GOT3 (cell line): Measurements from ENCODE around the gene CCR6.
"Not testable (repeated sequence)": the region's sequence is repeated elsewhere in the genome, so short reads cannot be mapped to it uniquely, and the experiment has no call there.

Source experiments
- DNase-seq: peaks from one replicate; lab custom pipeline; 2025; ENCODE audit warnings: mixed read lengths; lab: John Stamatoyannopoulos, UW

The CCR6 gene

GRCh38 chr6:167169867-167170266 is 47.0 kb downstream of the CCR6 start:
- DNase-seq, result not testable (repeated sequence)

- not testable (repeated sequence) for DNase-seq
Measured at GRCh38 chr6:167171300-167171699, 48.4 kb downstream of the CCR6 start.

DNA sequence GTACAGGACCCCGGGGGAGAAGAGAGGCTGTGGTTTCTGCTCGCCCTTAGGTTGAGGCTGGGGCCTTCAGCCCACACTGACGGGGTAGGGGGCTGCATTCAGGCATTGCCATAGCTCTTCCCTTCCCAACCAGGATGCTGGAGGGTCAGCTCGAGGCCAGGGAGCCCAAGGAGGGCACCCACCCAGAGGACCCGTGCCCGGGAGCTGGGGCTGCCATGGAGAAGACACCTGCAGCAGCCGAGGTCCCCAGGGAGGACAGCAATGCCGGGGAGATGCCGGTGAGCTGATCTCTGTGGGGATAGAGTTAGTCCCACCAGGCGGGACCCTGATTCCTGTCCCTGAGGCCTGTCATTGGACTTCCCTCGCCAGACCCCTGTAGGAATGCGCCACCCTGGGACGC is 49.1 kb downstream of the CCR6 start:
- not testable (repeated sequence) for DNase-seq

DNA sequence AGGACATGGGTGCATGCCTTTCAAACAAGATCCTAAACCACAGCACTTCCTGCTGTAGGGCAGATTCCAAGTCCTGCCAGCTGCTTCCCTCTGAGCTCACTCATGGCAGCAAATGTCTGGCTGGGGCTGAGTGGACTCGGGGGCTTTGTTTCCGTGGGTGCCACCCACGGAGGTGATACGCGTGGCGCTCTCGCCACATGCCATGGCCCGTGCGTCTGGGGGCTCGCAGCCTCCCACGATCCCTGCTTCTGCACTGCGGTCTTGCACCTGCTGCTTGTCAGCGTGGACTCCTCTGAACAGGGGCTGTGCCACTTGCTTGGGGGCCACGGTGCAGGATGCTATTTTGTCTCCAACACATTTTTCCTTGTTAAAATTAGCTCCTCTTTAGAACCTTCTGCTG is 54.4 kb downstream of the CCR6 start:
- DNase-seq, result not testable (repeated sequence)

- DNase-seq, result not testable (repeated sequence)
Measured at GRCh38 chr6:167178896-167179655, 56.2 kb downstream of the CCR6 start.

GRCh38 chr6:167180086-167180485 is 57.2 kb downstream of the CCR6 start:
- DNase-seq, result not testable (repeated sequence)

- DNase-seq, result not testable (repeated sequence)
Measured at GRCh38 chr6:167181351-167181750, 58.5 kb downstream of the CCR6 start.

- not testable (repeated sequence) for DNase-seq
Measured at GRCh38 chr6:167182913-167183314, 60.0 kb downstream of the CCR6 start.

- DNase-seq, result not testable (repeated sequence)
Measured at GRCh38 chr6:167185101-167185500, 62.2 kb downstream of the CCR6 start.

GRCh38 chr6:167187275-167187674 is 64.4 kb downstream of the CCR6 start:
- not testable (repeated sequence) for DNase-seq
